ENCODE data around the gene MYL5.
"Not testable (repeated sequence)": the region's sequence is repeated elsewhere in the genome, so short reads cannot be mapped to it uniquely, and the experiment has no call there.

The MYL5 gene

GRCh38 chr4:722851-723360, 48.6 kb downstream of the MYL5 start:
- DNase-seq (ENCODE audit: extremely low read depth in 1 of 2, low read depth in 1 of 2), result no peak

GRCh38 chr4:723751-724530, 49.6 kb downstream of the MYL5 start:
- no peak for DNase-seq (ENCODE audit: extremely low read depth in 1 of 2, low read depth in 1 of 2)

GRCh38 chr4:725391-726234, 51.3 kb downstream of the MYL5 start:
- no peak for DNase-seq (ENCODE audit: extremely low read depth in 1 of 2, low read depth in 1 of 2)

- no peak for DNase-seq (ENCODE audit: extremely low read depth in 1 of 2, low read depth in 1 of 2)
Measured at GRCh38 chr4:726235-726787, 52.0 kb downstream of the MYL5 start.

DNA sequence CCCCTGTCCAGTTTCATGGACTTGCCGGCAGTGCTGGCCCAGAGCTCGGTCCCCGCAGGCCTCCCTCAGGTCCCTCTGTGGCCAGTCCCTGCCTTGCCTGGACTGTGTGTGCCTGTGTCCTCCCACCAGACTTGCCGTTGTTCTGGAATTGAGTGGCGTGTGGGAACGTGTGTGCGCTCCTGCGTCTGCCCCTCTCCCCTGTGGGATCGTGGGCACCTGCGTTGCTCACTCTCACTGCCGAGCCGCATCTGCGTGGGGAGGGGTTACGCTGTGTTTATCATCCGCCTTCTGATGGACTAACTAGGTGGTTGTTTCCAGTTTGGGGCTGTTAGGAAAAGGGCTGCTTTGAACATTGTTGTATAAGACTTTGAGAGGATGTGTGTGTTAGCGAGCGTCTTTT, 52.5 kb downstream of the MYL5 start:
- no peak for DNase-seq (ENCODE audit: extremely low read depth in 1 of 2, low read depth in 1 of 2)

DNA sequence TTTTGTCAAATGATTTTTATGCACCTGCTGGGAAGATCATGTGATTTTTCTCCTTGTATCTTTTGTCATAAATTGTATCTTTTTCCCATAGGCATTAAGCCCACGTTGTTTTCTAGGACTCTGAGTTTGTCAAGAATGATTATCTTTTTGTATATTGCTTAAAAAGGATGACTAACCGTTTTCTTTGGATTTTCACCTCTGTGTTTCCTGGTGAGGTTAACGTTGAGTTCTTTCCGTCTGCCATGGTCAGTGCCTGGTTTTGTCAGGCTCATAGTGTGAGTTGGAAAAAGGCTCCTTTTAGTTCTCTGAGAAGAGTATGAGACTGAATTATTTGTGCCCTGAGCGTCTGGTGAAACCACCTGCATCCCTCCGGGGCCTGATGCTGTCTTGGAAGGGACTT, 53.2 kb downstream of the MYL5 start:
- DNase-seq (ENCODE audit: extremely low read depth in 1 of 2, low read depth in 1 of 2), result no peak

DNA sequence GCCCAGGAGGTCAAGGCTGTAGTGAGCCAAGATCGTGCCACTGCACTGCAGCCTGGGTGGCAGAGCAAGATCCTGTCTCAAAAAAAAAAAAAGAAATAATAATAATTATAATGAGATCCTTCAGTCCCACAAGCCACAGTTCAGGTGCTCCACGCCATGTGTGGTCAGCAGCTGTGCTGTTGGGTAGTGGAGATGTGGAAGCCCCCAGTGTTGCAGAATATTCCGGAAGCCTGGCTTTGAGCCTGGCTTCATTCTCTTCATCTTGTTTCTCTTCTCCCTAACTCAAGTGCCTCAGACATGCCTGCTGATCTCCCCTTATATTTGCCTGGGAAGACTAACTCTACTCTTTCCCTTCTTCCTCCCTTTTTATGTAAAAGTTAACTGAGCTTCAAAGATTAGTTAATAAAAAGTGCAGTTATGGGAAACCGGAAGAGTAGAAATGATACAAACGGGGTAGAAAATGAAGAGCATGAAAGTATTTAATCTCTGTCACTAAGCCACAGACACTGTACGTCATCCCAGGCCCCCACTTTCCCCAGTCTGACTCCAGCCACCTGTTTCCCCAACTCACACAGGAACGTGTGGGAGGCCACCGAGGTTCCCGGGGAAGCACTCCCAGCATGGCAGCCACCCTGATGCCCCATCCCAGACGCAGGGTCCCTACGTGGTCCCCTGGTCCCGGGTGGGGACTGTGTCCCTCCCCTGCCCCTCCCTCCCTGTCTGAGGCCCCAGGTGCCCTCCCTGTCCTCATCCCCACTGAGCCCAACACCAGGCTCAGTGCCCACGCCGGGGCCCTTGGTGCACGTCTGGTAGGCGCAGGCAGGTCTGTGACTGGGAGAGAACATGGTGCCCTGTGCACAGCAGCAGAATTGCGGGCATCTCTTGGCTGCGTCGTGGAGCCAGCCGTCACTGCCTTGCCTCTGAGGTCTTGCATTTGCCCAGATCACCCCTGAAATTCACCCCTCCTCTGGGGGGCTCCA, 55.3 kb downstream of the MYL5 start:
- DNase-seq (ENCODE audit: extremely low read depth in 1 of 2, low read depth in 1 of 2), result no peak

- DNase-seq (ENCODE audit: extremely low read depth in 1 of 2, low read depth in 1 of 2), result no peak
Measured at GRCh38 chr4:730511-730910, 56.2 kb downstream of the MYL5 start.

- DNase-seq (ENCODE audit: extremely low read depth in 1 of 2, low read depth in 1 of 2), result not testable (repeated sequence)
Measured at GRCh38 chr4:730946-731904, 56.9 kb downstream of the MYL5 start.
